HG02610 (cell line): Measurements from ENCODE around the gene MMP25.
"Not testable (repeated sequence)": the region's sequence is repeated elsewhere in the genome, so short reads cannot be mapped to it uniquely, and the experiment has no call there.

Experiments
- ATAC-seq: cut with Tn5 transposase; IDR thresholded peaks from one replicate; pipeline ENCODE4 v1.9.1; 2021; ENCODE audit warnings: mild to moderate bottlenecking, moderate library complexity; ENCODE audit not compliant: unreplicated experiment

The MMP25 gene

GRCh38 chr16:3071655-3072054 is 25.3 kb downstream of the MMP25 start:
- ATAC-seq: no peak

- not testable (repeated sequence) for ATAC-seq
Measured at GRCh38 chr16:3072148-3072547, 25.8 kb downstream of the MMP25 start.

- not testable (repeated sequence) for ATAC-seq
Measured at GRCh38 chr16:3072576-3073263, 26.4 kb downstream of the MMP25 start.

GRCh38 chr16:3073448-3073847 is 27.1 kb downstream of the MMP25 start:
- ATAC-seq: no peak

GRCh38 chr16:3074860-3075522 is 28.6 kb downstream of the MMP25 start:
- peak; percentile 89 for ATAC-seq

- ATAC-seq: no peak
Measured at GRCh38 chr16:3075523-3075915, 29.2 kb downstream of the MMP25 start.

GRCh38 chr16:3075946-3076345 is 29.6 kb downstream of the MMP25 start:
- ATAC-seq: not testable (repeated sequence)

GRCh38 chr16:3076577-3076976 is 30.2 kb downstream of the MMP25 start:
- no peak for ATAC-seq

- no peak for ATAC-seq
Measured at GRCh38 chr16:3080024-3080423, 33.7 kb downstream of the MMP25 start.

GRCh38 chr16:3081957-3082356 is 35.6 kb downstream of the MMP25 start:
- not testable (repeated sequence) for ATAC-seq

- ATAC-seq: not testable (repeated sequence)
Measured at GRCh38 chr16:3083408-3083807, 37.0 kb downstream of the MMP25 start.

GRCh38 chr16:3084491-3084890 is 38.1 kb downstream of the MMP25 start:
- ATAC-seq: no peak

GRCh38 chr16:3084969-3085670 is 38.8 kb downstream of the MMP25 start:
- ATAC-seq: no peak

- no peak for ATAC-seq
Measured at GRCh38 chr16:3085868-3086595, 39.7 kb downstream of the MMP25 start.

GRCh38 chr16:3086596-3087242 is 40.4 kb downstream of the MMP25 start:
- no peak for ATAC-seq

GRCh38 chr16:3087243-3088235 is 41.2 kb downstream of the MMP25 start:
- no peak for ATAC-seq

- no peak for ATAC-seq
Measured at GRCh38 chr16:3088450-3088849, 42.1 kb downstream of the MMP25 start.

- no peak for ATAC-seq
Measured at GRCh38 chr16:3088925-3089716, 42.8 kb downstream of the MMP25 start.
